Activated naive CD8-positive, alpha-beta T cell treated with anti-CD3 and anti-CD28 coated beads, Interleukin-2, amount 10 ng/mL, durations not matched to agents 7 days and 5 days (primary cell): ENCODE results near the gene ANKRD11. TPM values are rescaled to one million over a fixed set of nuclear protein-coding genes. Genes with fewer than 3 reads are reported as not detected.
A peak's percentile ranks its signal among the peaks of the same experiment; 100 is the strongest.

Experiments
- ATAC-seq: fragments of 150-1000 bp; cut with Tn5 transposase; one replicate; pipeline ENCODE4 v1.10.0; 2021; ENCODE audit warnings: low read depth, moderate library complexity
- POLR2A ChIA-PET: fragments of 350-600 bp; sonication (Branson Sonifier 250); formaldehyde crosslinking; loops from one replicate; lab custom pipeline; 2021; ENCODE audit warnings: antibody characterized with exemption; lab: Charles Lee
- DNase-seq: peaks from one replicate; pipeline ENCODE4 v3.0.0; 2021
- H3K27ac Mint-ChIP-seq: one replicate; pipeline ENCODE4 v1.8.0; 2022; ENCODE audit warnings: mild to moderate bottlenecking, mixed read lengths
- H3K27me3 Mint-ChIP-seq: one replicate; pipeline ENCODE4 v1.8.0; 2022; ENCODE audit warnings: mild to moderate bottlenecking, moderate library complexity, mixed read lengths
- H3K36me3 Mint-ChIP-seq: one replicate; pipeline ENCODE4 v1.8.0; 2021; ENCODE audit warnings: mild to moderate bottlenecking, mixed read lengths
- H3K4me1 Mint-ChIP-seq: one replicate; pipeline ENCODE4 v1.8.0; 2021; ENCODE audit warnings: mixed read lengths
- H3K4me3 Mint-ChIP-seq: one replicate; pipeline ENCODE4 v1.8.0; 2022; ENCODE audit warnings: mild to moderate bottlenecking, moderate library complexity, mixed read lengths
- H3K9me3 Mint-ChIP-seq: one replicate; pipeline ENCODE4 v1.8.0; 2021; ENCODE audit warnings: mixed read lengths
- total RNA-seq, 2 experiments: library from RNA; stranded (reverse); gene quantifications; one replicate each; pipeline ENCODE4 v1.2.3, GENCODE V29; 2021

ANKRD11 gene
- total RNA-seq, 2 experiments from 2014 or later: 213 to 217 TPM

DNA sequence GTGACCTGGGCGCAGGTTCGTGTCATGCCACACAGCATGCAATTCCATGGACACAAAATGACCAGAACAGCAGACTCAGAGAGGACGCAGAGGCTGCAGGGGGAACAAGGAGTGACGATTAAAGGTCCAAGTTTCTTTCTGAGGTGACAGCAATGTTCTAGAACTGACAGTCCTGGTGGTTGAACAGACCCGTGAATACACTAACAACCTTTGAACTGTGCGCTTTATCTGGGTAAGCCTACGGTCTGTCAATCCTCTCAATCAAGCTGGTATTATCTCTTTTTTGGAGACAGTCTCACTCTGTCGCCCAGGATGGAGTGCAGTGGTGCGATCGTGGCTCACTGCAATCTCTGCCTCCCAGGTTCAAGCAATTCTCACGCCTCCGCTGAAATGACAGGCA is 138.7 kb downstream of the ANKRD11 start:
- DNase-seq (no peak), ATAC-seq (no peak)
- Mint-ChIP-seq H3K27ac (no peak overlapping the region), H3K4me3 (no peak overlapping the region), H3K4me1 (peaks cover 73% of the 10 kb centered on the region), H3K27me3 (no peaks in the 10 kb centered on the region), H3K36me3 (peaks cover 20% of the 10 kb centered on the region), H3K9me3 (no peaks in the 10 kb centered on the region)
- POLR2A ChIA-PET: interaction anchor here (1.1 kb wide), 1 partner anchor 57 kb away, joined by 3 read pairs; no protein-coding TSS in a partner anchor

DNA sequence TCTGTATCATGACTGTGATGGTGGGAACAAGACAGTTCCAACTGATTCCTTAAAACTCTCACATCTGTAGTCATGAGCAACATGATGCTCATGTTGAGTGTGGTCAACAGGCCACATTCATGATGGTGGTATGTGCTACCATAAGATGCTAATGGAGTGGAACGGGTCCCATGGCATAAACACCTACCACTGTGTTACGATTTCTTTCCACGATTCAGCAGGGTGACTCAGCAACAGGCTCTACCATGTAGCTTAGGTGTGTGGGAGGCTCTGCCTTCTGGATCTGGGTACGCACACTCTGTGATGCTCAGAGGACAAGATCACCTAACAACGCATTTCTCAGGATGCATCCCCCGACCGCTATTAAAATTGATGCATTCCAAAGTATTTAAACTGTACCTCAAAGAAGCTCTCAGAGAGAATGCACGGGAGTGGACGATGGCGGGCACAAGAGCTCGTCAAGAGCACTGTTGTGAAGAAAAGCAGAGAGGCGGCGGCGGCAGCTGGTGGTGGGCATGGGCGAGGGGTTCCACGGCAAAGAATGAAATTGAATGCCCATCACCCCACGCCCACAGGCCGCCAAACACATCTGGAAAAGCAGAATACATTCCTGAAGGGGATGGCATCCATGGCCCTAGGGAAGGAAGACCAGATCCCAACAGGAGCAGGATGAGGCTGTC is 139.5 kb downstream of the ANKRD11 start:
- Mint-ChIP-seq H3K36me3 (peaks cover 21% of the 10 kb centered on the region), H3K4me1 (peaks cover 73% of the 10 kb centered on the region), H3K4me3 (no peak overlapping the region), H3K9me3 (no peaks in the 10 kb centered on the region), H3K27me3 (no peaks in the 10 kb centered on the region), H3K27ac (peak overlapping the region; percentile 5)
- ATAC-seq (no peak), DNase-seq (no peak)
- POLR2A ChIA-PET: interaction anchor here (1.2 to 1.4 kb wide), 2 partner anchors 35 to 60 kb away, joined by 3 read pairs; no protein-coding TSS in a partner anchor

DNA sequence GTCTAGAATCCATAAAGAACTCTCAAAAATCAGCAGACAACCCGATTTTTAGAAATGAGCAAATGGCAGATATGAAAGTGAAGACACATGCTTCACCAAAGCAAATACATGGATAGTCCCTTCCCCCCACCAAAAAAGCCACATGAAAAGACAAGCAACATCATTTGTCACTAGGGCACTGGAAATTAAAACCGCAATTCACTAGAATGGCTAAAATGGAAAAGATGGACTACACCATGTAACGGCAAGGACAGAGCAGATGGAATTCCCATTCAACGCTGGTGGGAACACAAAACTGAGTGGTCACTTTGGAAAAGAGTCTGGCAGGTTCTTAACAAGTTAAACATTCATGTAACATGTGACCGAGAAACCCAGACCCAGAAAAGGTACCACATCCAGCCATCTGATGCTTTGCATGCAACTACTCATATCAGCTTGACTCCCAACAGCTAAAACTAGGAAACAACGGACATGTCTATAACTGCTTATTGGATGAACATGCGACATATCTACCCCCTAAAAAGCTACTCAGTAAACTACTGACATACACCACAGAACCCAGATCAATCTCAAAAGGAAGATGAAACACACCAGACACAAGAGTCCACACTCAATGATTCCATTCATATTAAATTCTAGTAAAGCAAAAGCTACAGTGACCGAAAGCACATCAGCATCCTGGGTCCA is 140.3 kb downstream of the ANKRD11 start:
- ATAC-seq (peak; percentile 9), DNase-seq (no peak)
- peak overlapping the region; percentile 79 for H3K27ac Mint-ChIP-seq
- POLR2A ChIA-PET: interaction anchor here (0.5 to 1.4 kb wide), 3 partner anchors 8 to 60 kb away, joined by 3 read pairs; no protein-coding TSS in a partner anchor
- H3K4me1 Mint-ChIP-seq: peaks cover 67% of the 10 kb centered on the region
- H3K27me3 Mint-ChIP-seq: no peaks in the 10 kb centered on the region
- no peaks in the 10 kb centered on the region for H3K9me3 Mint-ChIP-seq
- peaks cover 19% of the 10 kb centered on the region for H3K36me3 Mint-ChIP-seq
- peak overlapping the region; percentile 30 for H3K4me3 Mint-ChIP-seq

DNA sequence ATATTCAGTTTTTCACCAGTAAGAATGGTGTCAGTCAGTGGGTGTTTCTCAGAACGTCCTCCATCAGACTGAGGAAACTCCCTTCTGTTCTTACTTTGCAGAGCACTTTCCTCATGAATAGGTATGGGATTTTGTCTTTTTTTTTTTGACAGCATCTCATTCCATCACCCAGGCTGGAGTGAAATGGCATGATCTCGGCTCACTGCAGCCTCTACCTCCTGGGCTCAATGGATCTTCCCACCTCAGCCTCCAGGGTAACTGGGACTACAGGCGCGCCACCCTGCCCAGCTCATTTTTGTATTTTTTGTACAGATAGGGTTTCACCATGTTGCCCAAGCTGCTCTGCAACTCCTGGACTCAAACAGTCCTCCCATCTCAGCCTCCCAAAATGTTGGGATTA is 142.6 kb downstream of the ANKRD11 start:
- peaks cover 56% of the 10 kb centered on the region for H3K4me1 Mint-ChIP-seq
- ATAC-seq: no peak
- no peak overlapping the region for H3K27ac Mint-ChIP-seq
- H3K4me3 Mint-ChIP-seq: no peak overlapping the region
- POLR2A ChIA-PET: no interaction called here
- no peak for DNase-seq
- no peaks in the 10 kb centered on the region for H3K9me3 Mint-ChIP-seq
- H3K27me3 Mint-ChIP-seq: no peaks in the 10 kb centered on the region
- peaks cover 25% of the 10 kb centered on the region for H3K36me3 Mint-ChIP-seq

DNA sequence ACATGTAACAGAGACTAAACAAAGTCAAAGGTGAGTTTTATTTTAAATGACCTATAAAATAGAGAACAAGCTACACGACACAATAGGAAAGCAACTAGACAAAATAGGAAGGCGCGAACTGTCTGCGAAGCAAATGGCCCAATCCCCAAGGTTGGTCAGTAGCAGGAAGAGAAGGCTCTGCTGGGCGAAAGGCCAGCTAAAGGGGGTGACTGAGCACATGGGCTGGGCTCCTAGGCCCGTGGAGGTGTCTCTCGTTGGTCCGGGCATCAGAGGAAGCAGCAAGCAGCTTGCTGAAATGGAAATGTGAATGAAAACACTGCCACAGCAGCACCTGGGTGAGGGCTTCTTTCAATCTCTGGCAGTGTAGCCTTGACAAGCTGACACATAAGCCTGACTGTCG is 143.5 kb downstream of the ANKRD11 start:
- Mint-ChIP-seq H3K4me3 (no peak overlapping the region), H3K27ac (no peak overlapping the region), H3K9me3 (no peaks in the 10 kb centered on the region), H3K4me1 (peaks cover 53% of the 10 kb centered on the region), H3K27me3 (no peaks in the 10 kb centered on the region), H3K36me3 (peaks cover 28% of the 10 kb centered on the region)
- DNase-seq: no peak
- ATAC-seq: no peak
- POLR2A ChIA-PET: no interaction called here

DNA sequence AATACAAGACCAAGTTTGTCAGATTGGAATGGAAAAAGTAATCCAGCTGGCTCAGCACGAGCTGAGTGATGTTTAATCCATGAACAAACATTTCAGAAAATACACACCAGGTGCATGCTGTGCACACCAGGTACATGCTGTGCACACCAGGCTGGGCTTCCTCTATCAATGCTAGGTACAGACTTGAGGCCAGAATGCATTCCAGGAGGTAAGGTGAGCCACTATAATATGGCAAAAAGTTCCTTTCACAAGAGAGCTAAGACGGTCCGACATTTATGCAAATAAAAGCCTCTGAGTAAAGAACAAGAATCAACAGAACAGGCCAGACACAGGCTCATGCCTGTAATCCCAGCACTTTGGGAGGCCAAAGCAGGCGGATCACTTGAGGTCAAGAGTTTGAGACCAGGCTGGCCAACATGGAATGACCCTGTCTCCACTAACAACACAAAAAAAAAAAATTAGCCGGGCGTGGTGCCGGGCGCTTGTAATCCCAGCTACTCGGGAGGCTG is 144.7 kb downstream of the ANKRD11 start:
- H3K36me3 Mint-ChIP-seq: peaks cover 22% of the 10 kb centered on the region
- POLR2A ChIA-PET: no interaction called here
- H3K27ac Mint-ChIP-seq: no peak overlapping the region
- H3K4me3 Mint-ChIP-seq: no peak overlapping the region
- DNase-seq (no peak), ATAC-seq (no peak)
- H3K4me1 Mint-ChIP-seq: peaks cover 48% of the 10 kb centered on the region
- H3K27me3 Mint-ChIP-seq: no peaks in the 10 kb centered on the region
- no peaks in the 10 kb centered on the region for H3K9me3 Mint-ChIP-seq

DNA sequence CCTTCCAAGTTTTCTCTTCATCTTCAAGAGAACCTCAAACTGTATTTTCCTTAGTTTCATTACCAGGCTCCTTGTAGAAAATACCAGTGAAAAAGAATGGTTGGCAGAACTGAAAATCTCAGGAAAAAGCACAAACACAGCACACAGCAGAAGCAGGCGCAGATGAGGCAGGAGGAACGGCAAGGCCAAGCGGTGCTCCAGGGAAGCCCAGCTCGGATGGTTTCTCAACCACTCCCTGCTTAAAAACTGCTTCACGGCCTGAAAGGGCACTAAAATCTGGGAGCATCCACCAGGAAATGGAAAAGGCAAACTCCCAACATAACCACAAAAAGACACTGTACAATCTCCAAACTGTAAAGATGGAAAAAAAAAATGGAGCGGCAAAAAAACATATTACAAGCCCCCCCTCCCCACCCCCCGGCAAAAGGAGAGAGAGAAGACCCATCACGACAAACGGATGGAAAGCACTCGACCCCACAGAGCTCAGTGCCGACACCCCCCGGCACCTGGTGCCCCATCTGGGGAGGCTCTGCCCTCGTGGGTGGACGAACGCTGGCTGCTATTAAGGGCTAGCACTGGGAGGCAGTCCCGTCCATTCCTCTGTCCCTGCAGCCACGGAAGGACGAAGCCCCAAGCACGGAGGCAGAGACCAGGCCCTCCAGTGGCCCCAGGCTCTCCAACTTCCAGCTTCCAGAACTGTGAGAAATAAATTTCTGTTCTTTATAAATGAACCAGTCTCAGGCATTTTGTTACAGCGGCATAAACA is 145.3 kb downstream of the ANKRD11 start:
- POLR2A ChIA-PET: no interaction called here
- Mint-ChIP-seq H3K36me3 (peaks cover 19% of the 10 kb centered on the region), H3K4me3 (no peak overlapping the region), H3K9me3 (no peaks in the 10 kb centered on the region), H3K27ac (no peak overlapping the region), H3K27me3 (no peaks in the 10 kb centered on the region), H3K4me1 (peaks cover 45% of the 10 kb centered on the region)
- ATAC-seq: no peak
- DNase-seq: no peak

DNA sequence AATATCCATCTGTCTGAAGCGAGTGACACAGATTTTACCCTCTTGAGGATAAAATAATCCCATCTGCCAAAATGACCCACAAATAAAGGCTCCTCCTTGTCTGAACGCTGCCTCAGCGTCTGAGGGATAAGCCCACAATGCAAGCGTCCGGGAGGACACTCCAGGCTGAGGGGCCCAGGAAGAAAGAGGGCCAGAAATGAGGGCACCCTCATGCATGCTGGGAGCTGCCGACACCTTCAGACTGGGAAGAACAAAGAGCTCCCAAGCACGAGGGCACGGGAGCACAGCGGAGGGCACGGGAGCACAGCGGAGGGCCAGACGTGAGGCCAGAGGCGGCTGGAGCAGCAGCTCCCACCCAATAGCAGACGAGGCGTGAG is 145.9 kb downstream of the ANKRD11 start:
- DNase-seq (no peak), ATAC-seq (no peak)
- Mint-ChIP-seq H3K36me3 (peaks cover 17% of the 10 kb centered on the region), H3K4me1 (peaks cover 42% of the 10 kb centered on the region), H3K27ac (no peak overlapping the region), H3K27me3 (no peaks in the 10 kb centered on the region), H3K4me3 (no peak overlapping the region), H3K9me3 (no peaks in the 10 kb centered on the region)
- POLR2A ChIA-PET: no interaction called here

DNA sequence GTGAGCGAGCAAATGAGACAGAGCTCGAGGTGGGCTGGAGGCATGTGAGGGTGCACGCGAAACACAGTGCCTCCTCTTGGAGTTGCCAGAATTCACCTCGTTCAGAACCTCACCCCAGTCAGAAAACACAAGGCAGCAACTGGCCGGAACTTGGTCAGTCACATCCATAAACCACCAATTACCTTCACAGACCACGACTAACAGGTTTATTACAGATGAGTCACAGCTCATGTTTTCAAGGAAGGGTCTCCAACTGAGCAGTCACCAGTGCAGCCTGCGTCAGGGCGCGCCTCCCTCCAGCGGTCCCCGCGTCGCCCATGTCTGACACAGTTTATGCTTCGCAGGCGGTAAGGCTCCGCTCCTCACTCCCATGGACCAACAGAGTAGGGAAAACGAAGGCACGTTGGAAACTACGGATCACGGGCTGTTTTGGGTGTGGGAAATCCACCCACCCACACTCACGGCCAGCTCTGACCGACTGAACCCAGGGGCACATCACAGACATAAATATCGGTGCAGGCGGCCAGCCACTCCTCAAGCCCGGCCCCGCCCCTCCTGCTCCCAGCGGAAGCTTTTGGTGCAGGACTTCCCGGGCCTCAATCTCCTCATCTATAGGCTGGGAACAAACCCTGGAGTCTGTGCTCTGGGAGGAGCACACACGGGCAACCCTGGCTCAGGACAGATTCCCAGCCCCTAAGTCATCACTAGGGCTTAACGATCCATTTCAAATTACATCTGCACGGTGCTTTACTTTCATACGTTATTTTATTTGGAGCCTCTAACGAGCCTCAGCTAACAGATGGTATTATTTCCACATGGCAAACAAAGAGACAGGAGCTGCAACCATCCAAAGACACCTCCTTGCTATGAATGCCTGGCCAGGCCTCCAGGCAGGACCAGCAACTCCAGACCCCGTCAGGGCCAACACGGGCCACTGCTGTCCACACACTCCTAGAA is 146.6 kb downstream of the ANKRD11 start:
- H3K27me3 Mint-ChIP-seq: no peaks in the 10 kb centered on the region
- peaks cover 42% of the 10 kb centered on the region for H3K4me1 Mint-ChIP-seq
- ATAC-seq: no peak
- POLR2A ChIA-PET: interaction anchor here (0.6 to 1.1 kb wide), 2 partner anchors 36 to 1017 kb away, joined by 3 read pairs; no protein-coding TSS in a partner anchor
- H3K27ac Mint-ChIP-seq: peak overlapping the region; percentile 51
- H3K4me3 Mint-ChIP-seq: no peak overlapping the region
- no peak for DNase-seq
- H3K9me3 Mint-ChIP-seq: no peaks in the 10 kb centered on the region
- peaks cover 19% of the 10 kb centered on the region for H3K36me3 Mint-ChIP-seq

DNA sequence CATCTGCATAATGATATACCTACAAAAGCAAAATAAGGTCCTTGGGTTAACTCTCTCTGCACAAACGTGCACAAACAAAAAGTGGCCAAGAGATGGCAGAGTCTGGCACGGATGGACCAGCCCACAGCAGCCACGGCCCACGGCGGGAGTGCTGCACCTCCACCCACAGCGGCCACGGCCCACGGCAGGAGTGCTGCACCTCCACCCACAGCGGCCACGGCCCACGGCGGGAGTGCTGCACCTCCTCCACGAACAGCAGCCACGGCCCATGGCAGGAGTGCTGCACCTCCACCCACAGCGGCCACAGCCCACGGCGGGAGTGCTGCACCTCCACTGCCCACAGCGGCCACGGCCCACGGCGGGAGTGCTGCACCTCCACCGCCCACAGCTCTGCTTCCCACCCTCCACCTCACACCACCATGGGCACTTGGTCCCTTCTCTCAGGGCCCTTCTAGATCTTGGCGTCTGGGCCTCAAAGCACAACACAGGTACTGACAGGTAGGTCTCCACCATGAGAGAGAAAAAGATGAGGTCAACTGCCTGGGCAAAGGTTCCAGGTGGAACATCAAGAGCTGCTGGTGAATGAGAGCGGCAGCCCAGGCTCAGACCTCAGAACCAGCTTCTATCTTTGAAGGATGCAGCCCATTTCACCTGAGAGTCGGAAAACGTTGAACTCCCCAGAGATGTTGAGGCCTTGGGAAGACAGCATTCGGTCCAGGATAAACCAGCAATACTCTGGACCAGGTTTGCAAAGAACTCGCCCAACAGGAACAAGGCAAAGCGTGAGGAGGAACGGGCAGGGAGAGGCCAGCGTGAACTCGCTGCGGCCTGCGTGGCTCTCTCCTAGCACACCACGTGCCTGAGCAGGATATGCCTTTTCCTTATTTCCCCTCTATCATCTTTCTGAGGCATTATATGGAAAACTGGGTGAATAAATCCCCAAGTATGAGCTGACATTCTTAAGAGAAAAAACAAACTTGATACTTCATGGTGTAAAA is 148.4 kb downstream of the ANKRD11 start:
- ATAC-seq: peak; percentile 37
- peaks cover 36% of the 10 kb centered on the region for H3K4me1 Mint-ChIP-seq
- POLR2A ChIA-PET: interaction anchor here (1.2 kb wide), 1 partner anchor 15 kb away, joined by 3 read pairs; no protein-coding TSS in a partner anchor
- peaks cover 19% of the 10 kb centered on the region for H3K36me3 Mint-ChIP-seq
- H3K27me3 Mint-ChIP-seq: no peaks in the 10 kb centered on the region
- H3K27ac Mint-ChIP-seq: peak overlapping the region; percentile 56
- no peaks in the 10 kb centered on the region for H3K9me3 Mint-ChIP-seq
- H3K4me3 Mint-ChIP-seq: no peak overlapping the region
- no peak for DNase-seq

DNA sequence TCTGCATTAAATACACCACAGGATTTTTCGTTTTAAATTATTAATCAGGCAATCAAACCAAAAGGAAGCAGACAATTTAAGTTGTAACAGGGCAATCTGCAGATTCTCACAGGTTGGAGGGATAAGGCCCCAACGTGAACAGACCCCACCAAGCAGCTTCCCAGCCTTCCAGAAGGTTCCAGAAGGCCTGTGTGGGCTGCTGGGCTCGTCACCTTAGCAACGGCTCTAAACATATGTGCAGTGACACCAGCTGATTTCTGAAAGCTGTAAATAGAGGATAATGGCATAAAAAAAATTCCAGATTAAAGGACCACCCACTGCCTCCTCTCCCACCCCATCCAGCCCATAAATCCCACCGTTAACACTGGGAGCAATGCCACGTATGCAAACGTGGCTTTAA is 149.1 kb downstream of the ANKRD11 start:
- Mint-ChIP-seq H3K27ac (no peak overlapping the region), H3K4me3 (no peak overlapping the region), H3K4me1 (peaks cover 29% of the 10 kb centered on the region), H3K27me3 (no peaks in the 10 kb centered on the region), H3K9me3 (no peaks in the 10 kb centered on the region), H3K36me3 (peaks cover 15% of the 10 kb centered on the region)
- DNase-seq (no peak), ATAC-seq (no peak)
- POLR2A ChIA-PET: interaction anchor here (1.2 kb wide), 1 partner anchor 16 kb away, joined by 3 read pairs; no protein-coding TSS in a partner anchor
